Activated CD8-positive, alpha-beta memory T cell treated with anti-CD3 and anti-CD28 coated beads, Interleukin-2, amount 50 U/mL, for 1 hour (primary cell): ENCODE data around the gene ACTA1.
"Not testable (repeated sequence)": the region's sequence is repeated elsewhere in the genome, so short reads cannot be mapped to it uniquely, and the experiment has no call there.

Experiments
- DNase-seq: peaks from one replicate; pipeline ENCODE4 v3.0.0-alpha.2; 2020; ENCODE audit errors: extremely low read depth

ACTA1 gene

DNA sequence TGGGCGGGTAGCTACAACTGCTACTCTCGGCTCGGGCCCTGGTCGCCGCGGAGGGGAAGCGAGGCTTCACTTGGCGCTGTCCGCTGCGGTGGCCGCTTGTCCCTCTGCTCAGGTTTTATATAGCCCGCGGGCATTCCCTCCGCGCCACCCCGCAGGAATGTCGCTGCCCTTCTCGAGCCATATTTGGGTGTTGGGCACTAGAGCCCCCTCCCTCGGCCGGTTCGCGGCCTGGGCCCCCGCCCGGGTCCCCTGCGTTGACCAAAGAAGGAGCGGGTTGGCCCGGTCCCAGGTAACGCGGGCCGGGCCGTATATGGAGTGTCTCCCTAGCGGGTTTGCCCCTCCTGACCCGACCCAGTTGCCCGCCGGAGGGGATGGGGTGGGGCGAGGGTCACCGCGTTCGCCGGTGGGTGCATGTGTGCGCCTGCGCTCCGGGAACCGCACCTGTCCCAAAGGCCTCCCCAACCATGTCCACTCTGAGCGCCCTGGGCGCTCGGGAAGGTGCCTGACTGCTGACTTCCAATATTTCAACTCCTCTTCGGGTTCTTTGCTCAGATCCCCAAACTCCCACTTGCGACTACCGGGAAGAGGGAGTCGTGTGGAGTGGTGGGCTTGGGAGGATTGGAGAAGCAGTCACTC is at the start of gene ACTA1:
Gene ACTA1 (minus strand): TSS at position 90 of the 636 bp plus-strand sequence. CDS start 979 bp downstream, outside the sequence.
- no peak for DNase-seq

DNA sequence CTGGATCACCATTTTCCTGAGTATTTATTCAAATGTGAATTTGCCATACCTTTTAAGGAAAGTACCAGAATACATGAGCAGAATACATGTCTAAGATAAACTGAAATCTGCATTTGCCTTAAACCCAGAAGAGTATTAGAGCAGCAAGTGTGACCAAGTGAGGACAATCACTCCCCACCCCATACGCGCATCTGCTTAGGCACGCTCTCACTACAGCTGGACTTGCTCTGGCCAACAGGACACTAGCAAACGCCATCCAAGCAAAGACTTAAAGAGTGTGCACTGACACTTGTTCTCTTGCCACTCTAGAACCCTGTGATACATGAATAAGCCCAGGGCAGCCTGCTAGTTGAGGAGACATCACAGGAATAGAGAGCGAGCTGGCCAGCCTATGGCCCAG is 48.6 kb upstream of the ACTA1 start:
- DNase-seq = no peak

DNA sequence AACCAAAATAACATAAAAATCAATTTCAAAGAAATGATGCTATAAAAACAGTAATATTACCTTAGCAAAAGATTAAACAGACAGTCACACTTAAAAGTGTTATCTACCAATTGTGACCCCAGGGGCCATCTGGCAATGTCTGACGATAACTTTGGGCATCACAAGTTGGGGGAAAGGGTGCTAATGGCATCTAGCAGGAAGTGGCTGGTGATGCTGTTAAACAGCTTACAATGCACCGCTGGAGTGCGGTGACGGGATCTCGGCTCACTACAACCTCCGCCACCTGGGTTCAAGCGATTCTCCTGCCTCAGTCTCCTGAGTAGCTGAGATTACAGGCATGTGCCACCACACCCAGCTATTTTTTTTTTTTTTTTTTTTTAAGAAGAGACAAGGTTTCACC is 46.6 kb upstream of the ACTA1 start:
- no peak for DNase-seq

GRCh38 chr1:229479660-229480399 is 45.9 kb upstream of the ACTA1 start:
- DNase-seq = no peak

DNA sequence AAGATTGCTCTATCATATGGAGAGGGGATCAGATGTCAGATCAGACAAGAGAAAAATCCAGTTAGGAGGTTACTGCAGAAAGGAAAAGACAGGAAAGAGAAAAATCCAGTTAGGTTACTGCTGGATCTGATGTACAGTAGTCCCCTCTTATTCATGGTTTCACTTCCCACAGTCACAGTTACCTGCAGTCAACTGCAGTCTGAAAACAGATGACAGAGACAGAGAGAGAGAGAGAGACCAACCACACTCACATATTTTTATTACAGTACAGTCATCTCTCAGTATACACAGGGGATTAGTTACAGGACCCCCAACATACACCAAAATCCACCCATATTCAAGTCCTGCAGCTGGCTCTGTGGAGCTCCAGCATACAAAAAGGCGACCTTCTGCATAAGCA is 45.0 kb upstream of the ACTA1 start:
- DNase-seq = no peak

- DNase-seq = not testable (repeated sequence)
These were observed 42.0 kb upstream of the ACTA1 start for GRCh38 chr1:229475859-229476258.

DNA sequence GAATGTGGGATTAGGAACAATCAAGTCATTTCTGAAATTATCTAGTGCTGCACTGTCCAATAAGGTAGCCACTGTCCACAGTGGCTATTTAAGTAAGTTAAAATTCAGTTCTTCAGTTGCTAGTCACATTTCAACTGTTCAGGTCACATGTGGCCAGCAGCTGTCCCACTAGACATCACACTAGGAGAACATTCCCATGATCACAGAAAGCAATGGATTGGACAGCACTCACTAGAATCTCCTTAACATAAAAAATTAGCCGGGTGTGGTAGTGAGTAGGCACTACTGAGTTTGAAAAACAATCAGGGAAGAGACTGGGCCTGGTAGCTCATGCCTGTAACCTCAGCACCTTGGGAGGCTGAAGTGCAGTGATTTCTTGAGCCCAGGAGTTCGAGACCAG is 40.6 kb upstream of the ACTA1 start:
- no peak for DNase-seq

GRCh38 chr1:229471175-229471574 is 37.3 kb upstream of the ACTA1 start:
- DNase-seq = no peak

DNA sequence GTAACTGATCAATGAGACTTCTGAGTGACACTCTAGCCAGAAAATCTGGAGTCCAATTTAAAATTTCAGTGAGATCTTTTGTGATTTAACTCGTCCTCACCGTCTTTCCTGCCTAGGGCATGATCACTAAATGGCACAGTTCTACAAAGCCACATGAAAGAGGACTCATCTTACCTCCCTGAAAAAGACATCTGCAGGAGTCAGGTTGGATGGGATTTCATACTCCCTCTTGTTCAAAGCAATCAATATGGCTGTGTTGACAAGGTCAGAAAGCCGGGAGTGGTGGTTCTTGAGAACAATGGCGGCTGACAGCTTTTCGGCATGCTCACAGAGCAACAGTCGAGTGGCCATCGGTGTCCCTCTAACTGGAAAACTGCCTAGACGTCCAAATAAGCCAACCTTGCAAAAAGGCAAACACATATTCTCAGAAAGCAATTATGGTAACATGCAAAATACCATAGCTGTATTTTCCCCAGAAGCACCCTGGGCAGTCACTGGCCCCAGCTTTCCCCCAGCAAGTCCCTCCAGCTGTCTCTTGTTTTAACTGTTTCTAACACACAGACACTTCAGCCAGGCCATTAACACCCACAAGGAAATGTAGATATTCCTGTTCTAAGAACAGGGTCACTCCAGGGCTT is 36.6 kb upstream of the ACTA1 start:
- DNase-seq = no peak

DNA sequence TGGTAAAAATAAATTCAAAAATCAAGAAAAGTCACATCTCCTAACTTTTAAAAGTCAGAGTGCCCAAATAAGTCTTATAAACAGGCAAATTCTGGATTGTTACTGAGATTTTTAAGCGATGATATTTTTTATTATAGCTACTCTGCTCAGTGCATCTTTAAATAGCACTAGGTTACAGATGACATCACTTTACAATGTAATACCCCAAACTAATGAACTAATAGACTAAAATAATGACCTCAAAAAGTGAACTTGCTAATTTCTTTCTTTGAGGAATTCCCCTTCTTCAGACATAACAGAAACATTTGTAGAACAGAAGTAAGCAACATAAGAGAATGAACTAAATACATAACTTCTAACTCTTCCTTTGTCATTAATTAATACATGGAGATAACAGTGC is 33.0 kb upstream of the ACTA1 start:
- no peak for DNase-seq

GRCh38 chr1:229464672-229465071 is 30.8 kb upstream of the ACTA1 start:
- no peak for DNase-seq

DNA sequence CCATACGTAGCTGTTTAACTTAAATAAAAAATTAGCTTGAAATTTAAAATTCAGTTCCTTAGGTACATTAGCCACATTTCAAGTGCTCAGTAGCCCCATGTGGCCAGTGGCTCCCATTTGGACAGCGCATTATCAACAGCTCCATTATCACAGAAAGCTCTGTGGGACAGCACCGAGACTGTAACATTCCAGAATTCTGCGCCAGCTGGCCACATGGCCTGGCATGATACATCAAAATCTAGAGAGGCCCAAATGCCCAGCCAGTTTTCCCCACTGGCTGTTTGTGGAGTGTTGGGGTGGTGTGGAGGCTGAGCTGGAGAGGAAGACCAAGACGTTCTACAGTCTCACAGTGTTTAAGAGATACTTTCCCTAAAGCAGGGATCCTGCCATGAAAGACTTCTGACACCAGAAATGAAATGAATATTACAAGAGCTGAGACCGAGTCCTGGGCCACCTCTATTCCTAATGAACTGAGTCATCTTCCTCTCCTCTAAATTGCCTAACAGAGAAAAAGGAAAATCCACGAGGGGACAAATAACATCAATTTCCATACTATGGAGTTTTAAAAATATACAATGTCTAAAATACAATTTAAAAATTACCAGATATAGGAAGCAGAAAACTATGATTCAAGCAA is 27.3 kb upstream of the ACTA1 start:
- no peak for DNase-seq

DNA sequence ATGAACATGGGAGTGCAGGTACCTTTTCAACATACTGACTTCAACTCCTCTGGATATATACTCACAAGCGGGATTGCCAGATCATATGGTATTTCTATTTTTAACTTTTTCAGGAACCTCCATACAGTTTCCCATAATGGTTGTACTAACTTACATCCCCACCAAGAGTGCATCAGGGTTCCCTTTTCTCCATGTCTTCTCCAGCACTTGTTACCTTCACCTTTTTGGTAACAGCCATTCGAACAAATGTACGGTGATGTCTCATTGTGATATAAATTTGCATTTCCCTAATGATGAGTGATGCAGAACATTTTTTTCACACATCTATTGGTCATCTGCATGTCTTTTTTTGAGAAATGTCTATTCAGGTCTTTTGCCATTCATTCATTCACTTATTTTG is 25.9 kb upstream of the ACTA1 start:
- DNase-seq = no peak

DNA sequence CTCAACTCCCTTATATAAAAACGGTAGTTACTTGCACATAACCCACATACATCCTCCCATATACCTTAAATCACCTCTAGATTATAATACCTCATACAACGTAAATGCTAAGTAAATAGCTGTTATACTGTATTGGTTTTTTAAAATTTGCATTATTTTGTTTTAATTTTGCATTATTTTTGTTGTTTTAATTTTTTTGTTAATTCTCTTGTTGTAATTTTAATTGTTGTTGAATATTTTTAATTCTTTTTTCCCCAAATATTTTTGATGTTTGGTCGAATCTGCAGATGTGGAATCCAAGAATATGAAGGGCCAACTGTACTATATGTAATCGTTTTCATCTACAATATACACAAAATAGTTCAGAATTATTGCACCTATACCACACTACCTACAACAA is 23.5 kb upstream of the ACTA1 start:
- no peak for DNase-seq

DNA sequence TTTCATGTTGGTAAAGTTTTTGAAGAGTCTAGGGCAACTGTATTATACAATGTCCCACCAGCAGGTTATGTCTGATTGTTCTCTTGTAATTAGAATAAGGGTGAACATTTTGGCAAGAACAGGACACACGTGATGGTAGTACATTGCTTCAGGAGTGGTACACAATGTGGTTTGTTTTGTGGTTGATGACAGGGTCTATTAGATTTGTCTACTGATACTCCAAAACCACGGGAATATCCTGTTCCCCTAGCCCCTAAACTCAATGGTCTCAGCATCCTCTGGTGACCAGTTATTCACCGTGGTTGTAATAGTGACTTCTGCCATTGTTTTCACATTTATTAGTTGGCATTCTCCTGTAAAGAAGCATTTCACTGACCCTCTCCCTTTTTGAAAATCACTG is 22.1 kb upstream of the ACTA1 start:
- DNase-seq = no peak

- no peak for DNase-seq
These were observed 20.2 kb upstream of the ACTA1 start for GRCh38 chr1:229454056-229454455.

DNA sequence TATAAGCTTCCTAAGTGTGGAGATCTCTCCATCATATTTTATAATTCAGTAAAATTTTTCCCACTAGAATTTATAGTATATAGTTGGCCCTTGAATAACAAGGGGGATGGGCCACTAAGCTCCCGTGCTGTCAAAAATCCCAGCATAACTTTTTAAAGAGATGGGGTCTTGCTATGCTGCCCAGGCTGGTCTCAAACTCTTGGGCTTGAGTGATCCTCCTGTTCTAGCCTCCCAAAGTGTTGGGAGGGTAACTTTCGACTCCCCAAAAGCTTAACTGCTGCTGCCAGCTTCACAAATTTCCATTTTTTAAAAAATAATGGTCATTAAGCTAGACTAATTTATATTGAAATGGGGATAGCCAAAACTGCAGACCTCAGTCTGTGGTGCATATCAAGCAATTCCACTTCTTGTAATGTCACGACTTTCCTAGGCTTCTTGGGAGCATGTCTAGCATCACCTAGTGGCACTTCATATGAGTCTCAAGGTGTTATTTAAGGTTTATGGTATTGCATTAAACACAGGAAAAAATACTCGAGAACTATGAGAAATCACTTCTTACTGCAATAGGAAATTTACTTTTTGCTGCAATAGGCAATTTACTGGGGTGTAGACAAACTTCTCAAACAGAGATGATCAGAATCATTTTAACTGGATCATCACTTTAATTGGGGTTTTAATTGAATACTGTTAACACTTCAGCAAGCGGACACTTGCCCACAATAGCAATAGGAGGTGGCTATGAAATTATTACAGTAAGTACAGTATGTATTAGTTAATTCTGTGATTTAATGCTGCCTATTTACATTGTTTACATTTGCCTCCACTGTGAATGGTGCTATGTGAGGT is 19.3 kb upstream of the ACTA1 start:
- DNase-seq = no peak

DNA sequence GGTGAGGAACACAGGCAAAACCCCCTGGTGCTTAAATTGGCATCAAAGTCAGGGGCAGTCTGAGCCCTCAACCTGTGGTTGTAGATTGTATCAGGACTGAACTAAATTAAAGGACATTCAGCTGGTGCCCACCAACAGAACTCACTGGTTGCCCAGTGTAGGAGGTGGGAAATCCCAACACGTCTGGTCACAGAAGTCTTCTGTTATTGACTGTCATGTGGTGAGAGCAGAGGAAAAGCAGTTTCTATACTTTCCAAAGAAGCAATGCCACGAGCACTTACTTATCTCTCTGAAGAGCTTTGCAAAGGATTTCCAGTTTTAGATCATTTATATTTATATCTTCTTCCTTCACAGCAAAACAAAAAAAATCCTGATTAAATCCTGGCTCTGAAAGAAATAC is 15.0 kb upstream of the ACTA1 start:
- DNase-seq = no peak

DNA sequence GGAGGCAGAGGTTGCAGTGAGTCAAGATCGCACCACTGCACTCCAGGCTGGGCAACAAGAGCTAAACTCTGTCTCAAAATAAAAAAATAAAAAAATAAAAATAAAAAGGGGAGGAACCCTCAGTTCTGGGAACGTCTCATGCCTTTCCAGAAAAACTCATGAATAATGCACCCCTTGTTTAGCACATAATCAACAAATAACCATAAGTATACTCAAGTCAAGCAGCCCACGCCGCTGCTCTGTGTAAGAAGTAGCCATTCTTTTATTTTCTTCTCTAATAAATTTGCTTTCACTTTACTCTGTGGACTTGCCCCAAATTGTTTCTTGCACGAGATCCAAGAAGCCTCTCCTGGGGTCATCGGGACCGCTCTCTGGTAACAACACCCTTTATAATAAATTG is 14.5 kb upstream of the ACTA1 start:
- DNase-seq = no peak

- no peak for DNase-seq
These were observed 13.9 kb upstream of the ACTA1 start for GRCh38 chr1:229447809-229448252.

DNA sequence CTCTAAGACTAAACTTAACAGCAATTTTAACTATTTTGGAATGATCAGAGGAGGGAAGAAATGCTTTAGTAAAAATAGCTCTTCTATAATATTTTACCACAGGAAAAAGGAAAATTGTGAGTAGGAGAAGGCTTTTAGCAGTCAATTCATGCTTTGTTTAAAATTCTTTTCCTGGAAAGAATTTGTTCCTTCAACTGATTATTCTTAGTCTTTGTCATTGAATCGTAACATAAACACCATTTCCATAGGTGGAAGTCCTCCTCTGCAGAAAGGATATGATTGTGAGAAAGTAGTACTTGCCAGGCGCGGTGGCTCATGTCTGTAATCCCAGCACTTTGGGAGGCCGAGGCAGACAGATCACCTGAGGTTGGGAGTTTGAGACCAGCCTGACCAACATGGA is 11.9 kb upstream of the ACTA1 start:
- no peak for DNase-seq
